ENCODE measurements around the gene INTS1. TPM values are rescaled to one million over a fixed set of nuclear protein-coding genes. Genes with fewer than 3 reads are reported as not detected.

The INTS1 gene
- polyA plus RNA-seq, 1 experiment: 21.8 TPM

GRCh38 chr7:1466524-1467271, 37.5 kb downstream of the INTS1 start:
- Histone ChIP-seq H3K4me3 (ENCODE audit: low read depth, low read length) (no peak overlapping the region), H3K27me3 (ENCODE audit: control insufficient read depth, insufficient read depth, low read length) (no peaks in the 10 kb centered on the region), H3K36me3 (ENCODE audit: control insufficient read depth, insufficient read depth, low read length) (peaks cover 6% of the 10 kb centered on the region)
- CTCF ChIA-PET: interaction anchor here (0.6 to 1.2 kb wide), 2 partner anchors 34 to 54 kb away, joined by 3 to 5 read pairs; no protein-coding TSS in a partner anchor
- DNase-seq (ENCODE audit: low read depth): peak; percentile 29
- no peak for TF ChIP-seq CTCF (IDR thresholded peaks at IDR 0.05; ENCODE audit: insufficient read depth, low read depth, low read length)
- POLR2A ChIA-PET: no interaction called here

- DNase-seq (ENCODE audit: low read depth): no peak
- CTCF ChIA-PET: interaction anchor here (1.0 to 6.5 kb wide), 2 partner anchors 9 to 12 kb away, joined by 3 to 31 read pairs; no protein-coding TSS in a partner anchor
These were observed 39.5 kb downstream of the INTS1 start for GRCh38 chr7:1464694-1465093.

GRCh38 chr7:1463676-1464223, 40.4 kb downstream of the INTS1 start:
- Histone ChIP-seq H3K4me3 (ENCODE audit: low read depth, low read length) (no peak overlapping the region), H3K36me3 (ENCODE audit: control insufficient read depth, insufficient read depth, low read length) (no peaks in the 10 kb centered on the region; the same call in 1 of the 2 replicates), H3K27me3 (ENCODE audit: control insufficient read depth, insufficient read depth, low read length) (no peaks in the 10 kb centered on the region)
- DNase-seq (ENCODE audit: low read depth): no peak
- no peak for TF ChIP-seq CTCF (IDR thresholded peaks at IDR 0.05; ENCODE audit: insufficient read depth, low read depth, low read length)
- CTCF ChIA-PET: interaction anchor here (1.0 to 6.5 kb wide), 2 partner anchors 10 to 13 kb away, joined by 3 to 31 read pairs; no protein-coding TSS in a partner anchor
- POLR2A ChIA-PET: no interaction called here

More at GRCh38 chr7:1464694-1465093, 39.5 kb downstream of the INTS1 start:
- Histone ChIP-seq H3K36me3 (ENCODE audit: control insufficient read depth, insufficient read depth, low read length) (no peaks in the 10 kb centered on the region; the same call in none of the 2 replicates), H3K27me3 (ENCODE audit: control insufficient read depth, insufficient read depth, low read length) (no peaks in the 10 kb centered on the region), H3K4me3 (ENCODE audit: low read depth, low read length) (no peak overlapping the region)
- POLR2A ChIA-PET: no interaction called here
- TF ChIP-seq CTCF (IDR thresholded peaks at IDR 0.05; ENCODE audit: insufficient read depth, low read depth, low read length): no peak

GRCh38 chr7:1461646-1462375, 42.4 kb downstream of the INTS1 start:
- Histone ChIP-seq H3K27me3 (ENCODE audit: control insufficient read depth, insufficient read depth, low read length) (no peaks in the 10 kb centered on the region), H3K4me3 (ENCODE audit: low read depth, low read length) (no peak overlapping the region), H3K36me3 (ENCODE audit: control insufficient read depth, insufficient read depth, low read length) (no peaks in the 10 kb centered on the region)
- ChIA-PET POLR2A (no interaction called here), CTCF (interaction anchor here (0.7 to 6.5 kb wide), 3 partner anchors 12 to 177 kb away, joined by 3 to 31 read pairs (median 4); no protein-coding TSS in a partner anchor)
- TF ChIP-seq CTCF (IDR thresholded peaks at IDR 0.05; ENCODE audit: insufficient read depth, low read depth, low read length): no peak
- no peak for DNase-seq (ENCODE audit: low read depth)
